ENCODE data around the gene NDUFV1. TPM values are rescaled to one million over a fixed set of nuclear protein-coding genes. Genes with fewer than 3 reads are reported as not detected.

NDUFV1 gene
- polyA plus RNA-seq, 2 of the 4 experiments (the other 2 are of a cell fraction) = 95.1 to 163 TPM

- ATAC-seq = no peak; a peak in 1 of 6 replicates
- Histone ChIP-seq H3K4me2 (no peak overlapping the region), H3K27ac (peak overlapping the region in 1 of 2 experiments; percentile 29; a peak in 1 of 6 replicates), H3K4me3 (no peak overlapping the region), H3K9me3 (no peaks in the 10 kb centered on the region), H3K4me1 (peaks cover 46% of the 10 kb centered on the region)
- 87% methylated on average over 4 of the region's 6 CpGs for WGBS (ENCODE audit: missing lambda C conversion rate)
- no peak for DNase-seq (ENCODE audit: low read depth in 1 of 2, low spot score in 1 of 2)
- ChIA-PET POLR2A (no interaction called here), CTCF (interaction anchor here (1.0 to 2.1 kb wide), 3 partner anchors 52 to 199 kb away, joined by 3 to 15 read pairs (median 5); partner anchors contain the start of gene NUDT8)
- no peak for FAIRE-seq
- TF ChIP-seq MAFK (IDR thresholded peaks at IDR 0.05; ENCODE audit: partially characterized antibody) = no peak
- no peak for TF ChIP-seq ZC3H11A (IDR thresholded peaks at IDR 0.05)
- TF ChIP-seq HOXB5 (CRISPR knock-in tag; IDR thresholded peaks at IDR 0.05) = no peak
- TF ChIP-seq ZNF302 (CRISPR knock-in tag; IDR thresholded peaks at IDR 0.05) = no peak
- no peak for TF ChIP-seq RFX5 (IDR thresholded peaks at IDR 0.05)
- TF ChIP-seq RARB (CRISPR knock-in tag; IDR thresholded peaks at IDR 0.05) = no peak
Observed at GRCh38 chr11:67577951-67578350, 28.8 kb upstream of the NDUFV1 start.

GRCh38 chr11:67581469-67581868 lies 25.3 kb upstream of the NDUFV1 start:
- no peak for DNase-seq (ENCODE audit: low read depth in 1 of 2, low spot score in 1 of 2)
- ChIA-PET CTCF (interaction anchor here (0.9 to 5.7 kb wide), 2 partner anchors 8 to 26 kb away, joined by 3 to 65 read pairs; no protein-coding TSS in a partner anchor), POLR2A (no interaction called here)
- H3K4me3 ChIP-seq = no peak overlapping the region; the same call in 2 of the 3 replicates
- peak overlapping the region; percentile 98 for H3K4me2 ChIP-seq
- no peaks in the 10 kb centered on the region for H3K9me3 ChIP-seq
- no peak for TF ChIP-seq MAX (IDR thresholded peaks at IDR 0.05)
- no peak for TF ChIP-seq RNF2 (IDR thresholded peaks at IDR 0.05; ENCODE audit: borderline replicate concordance, low read depth)
- TF ChIP-seq KDM5A (IDR thresholded peaks at IDR 0.05) = no peak
- TF ChIP-seq JUNB (IDR thresholded peaks at IDR 0.05) = no peak
- TF ChIP-seq EP300 (IDR thresholded peaks at IDR 0.05) = no peak
- TF ChIP-seq FOXS1 (CRISPR knock-in tag; IDR thresholded peaks at IDR 0.05) = no peak
- TF ChIP-seq EHF (CRISPR knock-in tag; IDR thresholded peaks at IDR 0.05) = no peak
- no peak for TF ChIP-seq HOXA7 (CRISPR knock-in tag; IDR thresholded peaks at IDR 0.05)
- TF ChIP-seq GATA3 (IDR thresholded peaks at IDR 0.05; ENCODE audit: borderline replicate concordance) = no peak
- no peak for TF ChIP-seq KDM1A (IDR thresholded peaks at IDR 0.05; ENCODE audit: low read depth)
- no peak for TF ChIP-seq ZSCAN20 (CRISPR knock-in tag; IDR thresholded peaks at IDR 0.05)
- no peak for TF ChIP-seq BHLHE40 (IDR thresholded peaks at IDR 0.05; ENCODE audit: low read depth, low read length)
- no peak for TF ChIP-seq ATOH8 (CRISPR knock-in tag; IDR thresholded peaks at IDR 0.05; ENCODE audit: low read depth)
- TF ChIP-seq FOSL2 (IDR thresholded peaks at IDR 0.05) = no peak
- no peak for TF ChIP-seq FOSL2 (CRISPR knock-in tag; IDR thresholded peaks at IDR 0.05)
- no peak for TF ChIP-seq HMGXB4 (CRISPR knock-in tag; IDR thresholded peaks at IDR 0.05; ENCODE audit: borderline replicate concordance)
- TF ChIP-seq RFX5 (IDR thresholded peaks at IDR 0.05) = no peak
- no peak for TF ChIP-seq HES2 (IDR thresholded peaks at IDR 0.05)
- TF ChIP-seq EHMT2 (IDR thresholded peaks at IDR 0.05; ENCODE audit: low read depth) = no peak
- TF ChIP-seq TFCP2L1 (CRISPR knock-in tag; IDR thresholded peaks at IDR 0.05) = no peak
- TF ChIP-seq MYC (IDR thresholded peaks at IDR 0.05; ENCODE audit: borderline replicate concordance, low read length) = no peak
- ATAC-seq = no peak
- H3K4me1 ChIP-seq = peaks cover 55% of the 10 kb centered on the region
- no peak for FAIRE-seq
- WGBS (ENCODE audit: missing lambda C conversion rate) = 21% methylated on average over 11 of the region's 11 CpGs
- peak overlapping the region; percentile 97 to 99 for H3K27ac ChIP-seq
